ENCODE results near the gene EIF4G3. TPM values are rescaled to one million over a fixed set of nuclear protein-coding genes. Genes with fewer than 3 reads are reported as not detected.

Gene EIF4G3
- polyA plus RNA-seq, 1 donor (not counting 4 experiments of a cell fraction or from before 2014, with no cell fraction given), result 44.6 TPM

DNA sequence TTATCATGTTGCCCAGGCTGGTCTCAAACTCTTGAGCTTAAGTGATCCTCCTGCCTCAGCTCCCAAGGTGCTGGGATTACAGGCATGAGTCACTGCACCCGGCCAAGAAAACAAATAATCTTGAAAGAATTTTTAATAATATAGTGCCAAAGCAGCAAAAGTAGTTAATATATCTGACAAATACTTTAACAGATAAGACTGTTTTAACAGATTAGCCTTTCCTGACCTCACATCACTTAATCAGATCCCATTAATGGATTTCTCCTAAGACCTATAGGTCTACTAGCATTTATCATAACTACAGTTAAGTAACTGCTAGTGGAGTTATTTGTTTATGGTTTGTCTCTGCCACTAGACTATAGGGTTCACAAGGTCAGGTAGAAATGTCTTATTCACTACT, 328.5 kb downstream of the EIF4G3 start:
- no peak overlapping the region for H2AFZ ChIP-seq (ENCODE audit: control insufficient read depth, low read length)
- no peaks in the 10 kb centered on the region for H3K9me1 ChIP-seq (ENCODE audit: control insufficient read depth, extremely low read depth, insufficient read depth, low read length)
- no peak overlapping the region for H3K27ac ChIP-seq (ENCODE audit: control insufficient read depth, insufficient read depth, low read length)
- peaks cover 7 to 11% of the 10 kb centered on the region in 2 experiments for H3K36me3 ChIP-seq (ENCODE audit: control insufficient read depth in 2 of 2, extremely low read depth in 1 of 2, insufficient read depth in 2 of 2, low read length in 2 of 2)
- H3K4me2 ChIP-seq (ENCODE audit: control insufficient read depth, extremely low read depth, insufficient read depth, low read depth, low read length), result no peak overlapping the region
- no peak overlapping the region for H3K9ac ChIP-seq (ENCODE audit: control insufficient read depth, extremely low read depth, insufficient read depth, low read length)
- DNase-seq (ENCODE audit: low read depth, low spot score) (no peak), FAIRE-seq (no peak)
- TF ChIP-seq CTCF (optimal IDR thresholded peaks at IDR 0.05 in 1 of 3, IDR thresholded peaks at IDR 0.05 in 1 of 3, conservative IDR thresholded peaks at IDR 0.05 in 1 of 3; ENCODE audit: extremely low read depth in 1 of 3, insufficient read depth in 2 of 3, low read length in 3 of 3) (no peak), EZH2 (IDR thresholded peaks at IDR 0.05; ENCODE audit: low read length) (no peak)
- H4K20me1 ChIP-seq (ENCODE audit: control insufficient read depth, extremely low read depth, insufficient read depth, low read length), result no peaks in the 10 kb centered on the region
- no peaks in the 10 kb centered on the region for H3K9me3 ChIP-seq (ENCODE audit: control insufficient read depth, low read depth, low read length)
- no peak overlapping the region for H3K4me3 ChIP-seq (ENCODE audit: control insufficient read depth in 2 of 3, extremely low read depth in 1 of 3, insufficient read depth in 2 of 3, low read depth in 1 of 3, low read length in 3 of 3)
- H3K27me3 ChIP-seq (ENCODE audit: control insufficient read depth, extremely low read depth, insufficient read depth, low read length), result no peaks in the 10 kb centered on the region
- dilution Hi-C loops (cut with MboI; ENCODE audit: extremely low pct_ligation_motif_present, low sequenced_read_pairs), result no loop called here
- H3K4me1 ChIP-seq (ENCODE audit: control insufficient read depth, extremely low read depth, insufficient read depth, low read length), result no peaks in the 10 kb centered on the region
- H3K79me2 ChIP-seq (ENCODE audit: control insufficient read depth, insufficient read depth, low read length), result no peaks in the 10 kb centered on the region

DNA sequence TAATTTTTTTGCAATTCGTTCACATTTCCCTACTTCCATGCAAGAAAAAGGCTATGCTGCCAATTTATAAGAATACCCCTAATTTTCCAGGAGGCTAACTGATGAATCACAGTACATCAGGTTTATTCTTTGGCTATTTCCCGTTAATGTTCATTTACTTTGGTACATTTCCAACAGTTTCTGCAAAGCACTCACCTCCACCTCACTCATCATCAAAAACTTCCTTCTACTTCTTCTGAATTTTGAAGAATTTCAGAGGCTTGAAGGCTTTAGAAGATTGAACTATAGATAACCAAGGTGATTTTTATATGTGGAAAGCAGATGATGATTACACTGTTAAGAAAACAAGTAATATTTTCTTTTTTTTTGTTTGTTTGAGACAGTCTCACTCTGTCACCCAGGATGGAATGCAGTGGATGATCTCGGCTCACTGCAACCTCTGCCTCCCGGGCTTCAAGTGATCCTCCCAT, 329.1 kb downstream of the EIF4G3 start:
- DNase-seq (ENCODE audit: low read depth, low spot score) (no peak), FAIRE-seq (no peak)
- Histone ChIP-seq H3K4me2 (ENCODE audit: control insufficient read depth, extremely low read depth, insufficient read depth, low read depth, low read length) (no peak overlapping the region), H3K9ac (ENCODE audit: control insufficient read depth, extremely low read depth, insufficient read depth, low read length) (no peak overlapping the region), H3K4me1 (ENCODE audit: control insufficient read depth, extremely low read depth, insufficient read depth, low read length) (no peaks in the 10 kb centered on the region), H3K27ac (ENCODE audit: control insufficient read depth, insufficient read depth, low read length) (no peak overlapping the region), H4K20me1 (ENCODE audit: control insufficient read depth, extremely low read depth, insufficient read depth, low read length) (no peaks in the 10 kb centered on the region), H3K27me3 (ENCODE audit: control insufficient read depth, extremely low read depth, insufficient read depth, low read length) (no peaks in the 10 kb centered on the region), H3K36me3 (ENCODE audit: control insufficient read depth in 2 of 2, extremely low read depth in 1 of 2, insufficient read depth in 2 of 2, low read length in 2 of 2) (peaks cover 5 to 11% of the 10 kb centered on the region in 2 experiments), H3K79me2 (ENCODE audit: control insufficient read depth, insufficient read depth, low read length) (no peaks in the 10 kb centered on the region), H2AFZ (ENCODE audit: control insufficient read depth, low read length) (no peak overlapping the region), H3K9me1 (ENCODE audit: control insufficient read depth, extremely low read depth, insufficient read depth, low read length) (no peaks in the 10 kb centered on the region), H3K9me3 (ENCODE audit: control insufficient read depth, low read depth, low read length) (no peaks in the 10 kb centered on the region), H3K4me3 (ENCODE audit: control insufficient read depth in 2 of 3, extremely low read depth in 1 of 3, insufficient read depth in 2 of 3, low read depth in 1 of 3, low read length in 3 of 3) (no peak overlapping the region)
- TF ChIP-seq CTCF (optimal IDR thresholded peaks at IDR 0.05 in 1 of 3, IDR thresholded peaks at IDR 0.05 in 1 of 3, conservative IDR thresholded peaks at IDR 0.05 in 1 of 3; ENCODE audit: extremely low read depth in 1 of 3, insufficient read depth in 2 of 3, low read length in 3 of 3) (no peak), EZH2 (IDR thresholded peaks at IDR 0.05; ENCODE audit: low read length) (no peak)
- dilution Hi-C loops (cut with MboI; ENCODE audit: extremely low pct_ligation_motif_present, low sequenced_read_pairs), result no loop called here
